Measurements from ENCODE around the gene LDLRAD2. TPM values are rescaled to one million over a fixed set of nuclear protein-coding genes. Genes with fewer than 3 reads are reported as not detected.
"Not testable (repeated sequence)": the region's sequence is repeated elsewhere in the genome, so short reads cannot be mapped to it uniquely, and the experiment has no call there.

LDLRAD2 gene
- total RNA-seq, 1 experiment from 2014 or later, result not detected

GRCh38 chr1:21825393-21825792 lies 13.3 kb downstream of the LDLRAD2 start:
- no peaks in the 10 kb centered on the region for H3K27me3 ChIP-seq (ENCODE audit: control insufficient read depth, insufficient read depth, low read length)
- ChIA-PET POLR2A (no interaction called here), CTCF (no interaction called here)
- TF ChIP-seq CTCF (IDR thresholded peaks at IDR 0.05) (no peak), REST (IDR thresholded peaks at IDR 0.05; ENCODE audit: insufficient read depth in 1 of 2, low read depth in 2 of 2, low read length in 1 of 2) (no peak), POLR2AphosphoS5 (IDR thresholded peaks at IDR 0.05; ENCODE audit: low read depth, low read length) (no peak), SIN3A (IDR thresholded peaks at IDR 0.05; ENCODE audit: borderline replicate concordance, insufficient read depth, low read depth, low read length) (no peak), TCF7L2 (IDR thresholded peaks at IDR 0.05; ENCODE audit: low read depth, low read length) (no peak)
- ATAC-seq, result no peak
- no TSS peak for BruUV-seq (replicated peaks)
- no peak overlapping the region for H3K27ac ChIP-seq (ENCODE audit: low read length)
- intact Hi-C loops (cut with micrococcal nuclease; ENCODE audit: unreplicated experiment), result no loop called here
- no peaks in the 10 kb centered on the region for H3K4me1 ChIP-seq (ENCODE audit: control insufficient read depth, insufficient read depth, low read length)
- in situ Hi-C loops (cut with HindIII; ENCODE audit: low pct_unique_long_range_greater_than_20kb, low sequenced_read_pairs), result no loop called here
- H3K9me3 ChIP-seq (ENCODE audit: control insufficient read depth, insufficient read depth, low read depth, low read length), result no peaks in the 10 kb centered on the region
- H3K36me3 ChIP-seq (ENCODE audit: control insufficient read depth, insufficient read depth, low read length), result peaks cover 8% of the 10 kb centered on the region
- DNase-seq (ENCODE audit: low read depth, low spot score), result no peak
- no peak overlapping the region for H3K4me3 ChIP-seq (ENCODE audit: low read depth in 2 of 2, low read length in 2 of 2)

GRCh38 chr1:21826694-21827093 lies 14.6 kb downstream of the LDLRAD2 start:
- POLR2A ChIA-PET; BruUV-seq (replicated peaks); in situ Hi-C loops (cut with HindIII; ENCODE audit: low pct_unique_long_range_greater_than_20kb, low sequenced_read_pairs); H3K4me3 ChIP-seq (ENCODE audit: low read depth in 2 of 2, low read length in 2 of 2); intact Hi-C loops (cut with micrococcal nuclease; ENCODE audit: unreplicated experiment); H3K9me3 ChIP-seq (ENCODE audit: control insufficient read depth, insufficient read depth, low read depth, low read length); H3K36me3 ChIP-seq (ENCODE audit: control insufficient read depth, insufficient read depth, low read length); H3K27me3 ChIP-seq (ENCODE audit: control insufficient read depth, insufficient read depth, low read length); CTCF ChIA-PET; ATAC-seq; DNase-seq (ENCODE audit: low read depth, low spot score); H3K4me1 ChIP-seq (ENCODE audit: control insufficient read depth, insufficient read depth, low read length); H3K27ac ChIP-seq (ENCODE audit: low read length): not testable (repeated sequence)

- Histone ChIP-seq H3K36me3 (ENCODE audit: control insufficient read depth, insufficient read depth, low read length) (peaks cover 8% of the 10 kb centered on the region), H3K4me1 (ENCODE audit: control insufficient read depth, insufficient read depth, low read length) (no peaks in the 10 kb centered on the region), H3K4me3 (ENCODE audit: low read depth in 2 of 2, low read length in 2 of 2) (no peak overlapping the region), H3K9me3 (ENCODE audit: control insufficient read depth, insufficient read depth, low read depth, low read length) (no peaks in the 10 kb centered on the region), H3K27ac (ENCODE audit: low read length) (no peak overlapping the region), H3K27me3 (ENCODE audit: control insufficient read depth, insufficient read depth, low read length) (no peaks in the 10 kb centered on the region)
- no TSS peak for BruUV-seq (replicated peaks)
- CTCF ChIA-PET, result no interaction called here
- intact Hi-C loops (cut with micrococcal nuclease; ENCODE audit: unreplicated experiment) (no loop called here), in situ Hi-C loops (cut with HindIII; ENCODE audit: low pct_unique_long_range_greater_than_20kb, low sequenced_read_pairs) (no loop called here)
- no peak for DNase-seq (ENCODE audit: low read depth, low spot score)
- ATAC-seq, result no peak
- POLR2A ChIA-PET, result no interaction called here
- TF ChIP-seq POLR2AphosphoS5 (IDR thresholded peaks at IDR 0.05; ENCODE audit: low read depth, low read length) (no peak), SIN3A (IDR thresholded peaks at IDR 0.05; ENCODE audit: borderline replicate concordance, insufficient read depth, low read depth, low read length) (no peak), REST (IDR thresholded peaks at IDR 0.05; ENCODE audit: insufficient read depth in 1 of 2, low read depth in 2 of 2, low read length in 1 of 2) (no peak), TCF7L2 (IDR thresholded peaks at IDR 0.05; ENCODE audit: low read depth, low read length) (no peak), CTCF (IDR thresholded peaks at IDR 0.05) (no peak)
Measured at GRCh38 chr1:21827141-21827679, 15.1 kb downstream of the LDLRAD2 start.

Data from Panc1 (cell line).